Limb (tissue), 2 donors: Measurements from ENCODE around the gene USP38.
"Not testable (repeated sequence)": the region's sequence is repeated elsewhere in the genome, so short reads cannot be mapped to it uniquely, and the experiment has no call there.

Source experiments
- DNase-seq, 2 donors: peaks; one replicate each; pipeline ENCODE4 v3.0.0-alpha.2; 2016; ENCODE audit errors: extremely low spot score in 2 of 2

USP38 gene, protein sequence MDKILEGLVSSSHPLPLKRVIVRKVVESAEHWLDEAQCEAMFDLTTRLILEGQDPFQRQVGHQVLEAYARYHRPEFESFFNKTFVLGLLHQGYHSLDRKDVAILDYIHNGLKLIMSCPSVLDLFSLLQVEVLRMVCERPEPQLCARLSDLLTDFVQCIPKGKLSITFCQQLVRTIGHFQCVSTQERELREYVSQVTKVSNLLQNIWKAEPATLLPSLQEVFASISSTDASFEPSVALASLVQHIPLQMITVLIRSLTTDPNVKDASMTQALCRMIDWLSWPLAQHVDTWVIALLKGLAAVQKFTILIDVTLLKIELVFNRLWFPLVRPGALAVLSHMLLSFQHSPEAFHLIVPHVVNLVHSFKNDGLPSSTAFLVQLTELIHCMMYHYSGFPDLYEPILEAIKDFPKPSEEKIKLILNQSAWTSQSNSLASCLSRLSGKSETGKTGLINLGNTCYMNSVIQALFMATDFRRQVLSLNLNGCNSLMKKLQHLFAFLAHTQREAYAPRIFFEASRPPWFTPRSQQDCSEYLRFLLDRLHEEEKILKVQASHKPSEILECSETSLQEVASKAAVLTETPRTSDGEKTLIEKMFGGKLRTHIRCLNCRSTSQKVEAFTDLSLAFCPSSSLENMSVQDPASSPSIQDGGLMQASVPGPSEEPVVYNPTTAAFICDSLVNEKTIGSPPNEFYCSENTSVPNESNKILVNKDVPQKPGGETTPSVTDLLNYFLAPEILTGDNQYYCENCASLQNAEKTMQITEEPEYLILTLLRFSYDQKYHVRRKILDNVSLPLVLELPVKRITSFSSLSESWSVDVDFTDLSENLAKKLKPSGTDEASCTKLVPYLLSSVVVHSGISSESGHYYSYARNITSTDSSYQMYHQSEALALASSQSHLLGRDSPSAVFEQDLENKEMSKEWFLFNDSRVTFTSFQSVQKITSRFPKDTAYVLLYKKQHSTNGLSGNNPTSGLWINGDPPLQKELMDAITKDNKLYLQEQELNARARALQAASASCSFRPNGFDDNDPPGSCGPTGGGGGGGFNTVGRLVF

DNA sequence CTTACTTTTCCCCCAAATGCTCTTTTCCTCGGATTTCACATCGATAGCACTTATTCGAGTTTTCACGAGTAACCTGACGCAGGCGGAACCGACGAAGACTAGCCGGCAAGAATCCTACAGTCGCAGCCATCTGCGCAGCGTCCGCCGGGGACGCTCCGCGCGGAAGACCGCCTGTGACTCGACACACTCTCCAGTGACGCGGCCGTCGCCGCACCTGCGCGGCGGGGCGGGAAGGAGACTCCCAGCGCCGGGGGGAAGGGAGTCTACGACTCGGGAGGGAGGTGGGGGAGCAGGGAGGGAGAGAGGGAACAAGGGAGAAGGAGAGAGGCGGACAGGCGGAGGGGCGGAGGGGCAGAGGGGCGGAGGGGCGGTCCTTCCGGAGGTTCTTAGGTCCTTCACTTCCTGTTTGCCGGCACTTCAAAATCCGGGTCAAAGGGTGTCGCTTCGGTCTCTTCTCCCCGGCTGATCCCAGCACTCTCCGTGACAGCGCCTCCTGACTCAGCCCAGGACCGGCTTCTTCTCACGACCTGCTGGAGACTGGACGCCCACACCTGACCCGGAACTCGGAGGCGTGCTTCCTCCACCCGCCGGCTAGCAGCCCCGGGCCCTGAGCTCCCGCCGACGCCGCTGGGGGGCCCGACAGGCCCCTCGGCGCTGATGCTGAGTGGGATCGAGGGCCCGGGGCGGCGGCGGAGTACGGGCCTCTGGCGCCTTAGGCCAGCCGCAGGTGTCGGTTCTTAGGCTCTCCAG lies at the start of gene USP38:
TSS of gene USP38 (plus strand) at position 415 of the 750 bp plus-strand sequence. CDS start 534 bp downstream, outside the sequence.
- peak; percentile 94 to 95 for DNase-seq

DNA sequence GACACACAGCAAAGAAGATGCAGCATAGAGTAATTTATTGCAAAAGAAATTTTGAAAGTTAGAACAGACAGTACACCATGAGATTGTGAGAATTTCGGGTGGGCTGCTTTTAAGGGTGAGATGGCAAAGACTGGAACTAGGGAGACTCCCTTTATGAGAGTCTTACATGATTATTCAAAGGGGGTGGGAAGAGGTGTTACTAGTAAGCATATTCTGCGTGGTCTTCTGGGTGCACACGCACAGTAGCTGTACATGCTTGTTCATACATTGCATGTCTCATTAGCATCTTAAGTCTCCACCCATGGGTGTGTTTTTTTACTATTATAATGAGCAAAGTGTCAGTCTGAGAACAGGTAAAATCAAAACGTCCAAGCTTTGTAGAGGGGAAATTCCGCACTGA lies 49.4 kb upstream of the USP38 start:
- no peak for DNase-seq

DNA sequence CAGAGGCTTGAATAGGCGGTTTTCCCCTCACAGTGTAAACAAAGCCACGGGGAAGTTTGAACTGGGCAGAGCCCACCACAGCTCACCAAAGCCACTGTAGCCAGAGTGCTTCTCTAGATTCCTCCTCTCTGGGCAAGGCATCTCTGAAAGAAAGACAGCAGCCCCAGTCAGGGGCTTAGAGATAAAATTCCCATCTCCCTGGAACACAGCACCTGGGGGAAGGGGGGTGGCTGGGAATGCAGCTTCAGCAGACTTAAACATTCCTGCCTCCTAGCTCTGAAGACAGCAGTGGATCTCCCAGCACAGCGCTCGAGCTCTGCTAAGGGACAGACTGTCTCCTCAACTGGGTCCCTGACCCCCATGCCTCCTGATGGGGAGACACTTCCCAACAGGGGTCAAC lies 44.0 kb upstream of the USP38 start:
- DNase-seq, result no peak

DNA sequence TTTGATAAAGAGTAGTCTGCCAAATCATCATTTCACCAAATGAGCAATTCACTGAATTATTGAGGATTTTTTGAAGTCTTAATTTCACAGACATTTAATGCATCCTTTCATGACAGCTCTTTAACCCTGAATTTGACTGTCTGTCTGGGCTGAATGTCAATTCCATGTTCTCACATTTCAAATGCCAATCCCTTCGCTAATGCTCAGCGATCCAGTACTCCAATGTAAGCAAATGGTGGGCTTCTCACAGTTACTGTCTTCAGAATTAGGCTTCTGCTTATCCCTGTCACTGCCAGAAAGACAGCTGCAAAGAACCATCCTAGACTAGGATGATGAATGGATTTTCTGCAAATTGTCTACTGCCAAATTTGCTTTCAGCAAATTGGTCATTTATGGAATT lies 36.2 kb upstream of the USP38 start:
- DNase-seq, result peak in 1 of 2 donors; percentile 37

DNA sequence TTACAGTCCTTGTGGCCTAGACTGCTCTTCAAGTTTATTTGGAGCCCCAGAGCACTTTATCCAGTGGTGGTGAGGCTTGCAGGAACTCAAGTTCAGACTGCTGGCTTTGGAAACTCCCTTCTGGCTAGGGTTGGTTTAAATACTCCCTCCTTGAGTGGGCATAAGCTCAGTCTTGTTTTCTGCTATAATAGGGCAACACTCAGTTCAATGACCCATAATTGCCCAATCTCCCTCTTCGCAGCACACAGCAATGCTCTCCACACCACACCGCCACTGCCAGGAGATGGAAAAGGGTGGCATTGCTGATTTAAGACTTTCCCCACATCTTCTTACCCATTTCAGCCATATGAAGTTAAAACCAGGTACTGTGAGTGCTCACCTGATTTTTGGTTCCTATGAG lies 27.9 kb upstream of the USP38 start:
- DNase-seq, result no peak

DNA sequence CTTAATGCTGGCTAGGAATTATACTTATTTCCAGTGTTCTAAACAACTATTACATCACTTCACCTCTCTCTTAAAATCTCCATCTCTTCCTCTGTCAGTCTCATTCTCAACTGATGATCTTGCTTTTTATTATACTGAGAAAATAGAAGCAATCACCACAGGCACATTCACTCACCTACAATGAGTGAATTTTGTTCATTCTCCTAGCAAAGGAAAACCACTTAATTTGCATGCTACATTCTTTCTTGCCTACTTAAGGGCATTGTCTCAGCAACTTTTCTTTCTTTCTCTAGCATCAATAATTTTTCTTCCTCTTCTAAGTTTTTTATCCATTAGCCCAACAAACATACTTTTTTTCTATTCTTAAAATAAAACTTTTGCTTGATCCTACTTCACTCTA lies 21.1 kb upstream of the USP38 start:
- DNase-seq, result no peak

DNA sequence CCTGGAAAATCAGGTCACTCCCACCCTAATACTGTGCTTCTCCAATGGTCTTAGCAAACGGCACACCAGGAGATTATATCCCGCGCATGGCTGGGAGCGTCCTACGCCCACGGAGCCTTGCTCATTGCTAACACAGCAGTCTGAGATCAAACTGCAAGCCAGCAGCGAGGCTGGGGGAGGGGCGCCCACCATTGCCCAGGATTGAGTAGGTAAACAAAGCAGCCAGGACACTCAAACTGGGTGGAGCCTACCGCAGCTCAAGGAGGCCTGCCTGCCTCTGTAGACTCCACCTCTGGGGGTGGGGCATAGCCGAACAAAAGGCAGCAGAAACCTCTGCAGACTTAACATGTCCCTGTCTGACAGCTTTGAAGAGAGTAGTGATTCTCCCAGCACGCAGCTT lies 18.0 kb upstream of the USP38 start:
- DNase-seq, result not testable (repeated sequence)

DNA sequence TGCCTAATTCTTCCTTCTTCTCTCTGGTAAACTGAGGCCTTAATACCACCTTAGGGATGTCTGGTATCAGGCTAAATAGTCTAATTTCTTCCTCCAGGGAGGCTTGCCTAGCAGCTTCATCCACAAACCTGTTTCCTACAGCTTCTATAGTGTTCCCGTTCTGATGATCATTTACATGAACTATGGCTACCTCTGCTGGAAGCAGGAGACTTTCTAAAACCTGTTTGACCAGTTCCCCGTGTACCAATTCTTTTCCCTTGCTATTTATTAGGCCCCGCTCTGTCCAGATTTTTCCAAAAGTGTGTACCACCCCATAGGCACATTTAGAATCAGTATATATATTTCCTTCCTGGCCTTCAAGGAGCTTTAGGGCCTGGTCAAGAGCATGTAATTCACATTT lies 5.8 kb upstream of the USP38 start:
- no peak for DNase-seq

DNA sequence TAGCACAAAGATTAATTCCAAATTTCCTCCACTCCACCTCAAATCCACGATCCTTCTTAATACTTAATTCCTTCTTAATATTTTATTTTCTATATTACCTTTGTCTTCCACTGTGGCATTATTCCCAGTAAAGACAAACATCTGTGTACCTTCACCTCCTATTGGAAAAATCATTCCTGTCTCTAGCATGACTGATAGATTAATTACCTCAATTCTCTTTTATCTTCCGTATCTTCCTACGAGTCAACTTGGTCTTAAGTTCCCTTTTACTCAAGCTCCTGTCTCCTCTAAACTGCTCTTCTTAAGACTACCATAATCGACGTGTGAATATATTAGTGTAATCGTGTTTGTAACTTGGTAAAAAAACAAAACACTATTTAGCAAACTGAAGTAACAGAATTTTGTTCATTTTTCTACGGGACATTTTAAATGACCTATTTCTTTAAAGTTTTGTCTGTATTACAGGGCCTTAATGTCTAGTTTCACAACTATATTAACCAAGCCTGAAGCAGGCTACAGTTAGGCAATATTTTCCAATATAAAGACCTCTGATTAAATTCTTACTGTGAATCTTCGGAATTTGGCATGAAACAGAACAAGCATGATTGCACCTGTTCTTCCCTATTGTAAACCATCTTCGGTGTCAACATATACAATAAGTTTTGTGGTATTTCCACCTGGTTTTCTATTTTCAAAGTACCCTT lies 1.1 kb upstream of the USP38 start:
- no peak for DNase-seq

DNA sequence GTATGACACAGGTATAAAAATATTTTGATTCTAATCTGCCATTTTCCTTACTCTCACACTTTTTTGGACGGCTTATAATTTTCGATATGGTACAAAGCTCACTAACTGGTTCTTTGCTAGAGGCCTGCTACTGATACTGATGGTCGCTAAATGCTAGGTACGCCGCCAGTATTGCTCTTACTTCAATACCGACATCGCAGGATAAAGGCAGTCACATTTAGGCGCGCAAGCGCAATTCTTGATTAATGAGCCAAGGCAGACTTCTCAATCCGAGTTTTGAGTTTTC lies 557 bp upstream of the USP38 start:
- no peak for DNase-seq

DNA sequence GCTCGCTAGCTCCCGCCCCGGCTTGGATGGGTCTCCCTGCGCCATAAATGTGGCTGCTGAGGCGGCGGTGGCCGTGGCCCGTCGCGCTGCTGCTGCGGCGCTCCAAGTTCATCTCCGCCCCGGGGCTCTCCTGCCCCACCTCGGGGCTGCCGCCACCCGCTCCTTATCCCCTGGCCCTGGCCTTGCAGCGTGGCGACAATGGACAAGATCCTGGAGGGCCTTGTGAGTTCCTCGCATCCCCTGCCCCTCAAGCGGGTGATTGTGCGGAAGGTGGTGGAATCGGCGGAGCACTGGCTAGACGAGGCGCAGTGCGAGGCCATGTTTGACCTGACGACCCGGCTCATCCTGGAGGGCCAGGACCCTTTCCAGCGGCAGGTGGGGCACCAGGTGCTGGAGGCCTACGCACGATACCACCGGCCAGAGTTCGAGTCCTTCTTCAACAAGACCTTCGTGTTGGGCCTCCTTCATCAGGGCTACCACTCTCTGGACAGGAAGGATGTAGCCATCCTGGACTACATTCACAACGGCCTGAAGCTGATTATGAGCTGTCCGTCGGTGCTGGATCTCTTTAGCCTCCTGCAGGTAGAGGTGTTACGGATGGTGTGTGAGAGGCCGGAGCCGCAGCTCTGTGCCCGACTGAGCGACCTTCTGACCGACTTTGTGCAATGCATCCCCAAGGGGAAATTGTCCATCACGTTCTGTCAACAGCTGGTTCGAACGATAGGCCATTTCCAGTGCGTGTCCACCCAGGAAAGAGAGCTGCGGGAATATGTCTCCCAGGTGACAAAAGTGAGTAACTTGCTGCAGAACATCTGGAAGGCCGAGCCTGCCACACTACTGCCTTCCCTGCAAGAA lies 763 bp downstream of the USP38 start:
- no peak for DNase-seq

DNA sequence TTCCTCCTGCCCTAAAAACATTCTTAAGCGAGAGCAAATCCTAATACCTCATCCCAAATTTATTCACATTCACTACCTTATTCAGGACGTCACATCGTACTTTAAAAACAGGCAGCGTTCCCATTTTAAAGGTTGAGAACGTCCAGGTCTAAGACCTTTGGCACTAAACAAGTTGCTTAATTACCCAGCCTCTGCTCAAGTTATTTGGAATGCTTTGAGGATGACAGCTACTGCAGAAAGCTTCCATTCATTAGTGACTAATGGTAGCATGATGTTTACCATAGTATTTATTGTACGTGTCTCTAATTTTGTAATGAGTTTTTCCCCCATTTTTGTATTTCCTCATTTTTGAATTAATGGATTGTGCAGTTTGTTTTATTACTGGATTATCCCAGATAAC lies 1.5 kb downstream of the USP38 start:
- no peak for DNase-seq

DNA sequence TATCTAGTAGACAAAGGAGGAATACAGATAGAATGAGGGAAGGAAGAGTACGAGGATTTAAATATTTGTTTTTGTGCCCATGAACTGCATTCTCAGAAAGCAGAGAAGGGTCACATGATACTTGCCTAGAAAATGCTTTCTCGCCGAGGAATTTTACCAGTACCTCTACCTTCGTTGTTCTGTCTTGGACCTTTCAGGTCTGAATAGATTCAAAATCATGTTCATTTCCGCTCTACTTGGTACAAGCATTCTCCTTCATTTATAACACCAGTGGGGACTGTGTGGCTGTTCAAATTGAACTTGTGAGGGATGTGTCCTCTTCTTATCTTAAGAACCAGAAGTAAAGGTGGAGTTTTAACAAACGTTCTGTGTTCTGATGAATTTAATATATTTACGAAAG lies 1.9 kb downstream of the USP38 start:
- no peak for DNase-seq

DNA sequence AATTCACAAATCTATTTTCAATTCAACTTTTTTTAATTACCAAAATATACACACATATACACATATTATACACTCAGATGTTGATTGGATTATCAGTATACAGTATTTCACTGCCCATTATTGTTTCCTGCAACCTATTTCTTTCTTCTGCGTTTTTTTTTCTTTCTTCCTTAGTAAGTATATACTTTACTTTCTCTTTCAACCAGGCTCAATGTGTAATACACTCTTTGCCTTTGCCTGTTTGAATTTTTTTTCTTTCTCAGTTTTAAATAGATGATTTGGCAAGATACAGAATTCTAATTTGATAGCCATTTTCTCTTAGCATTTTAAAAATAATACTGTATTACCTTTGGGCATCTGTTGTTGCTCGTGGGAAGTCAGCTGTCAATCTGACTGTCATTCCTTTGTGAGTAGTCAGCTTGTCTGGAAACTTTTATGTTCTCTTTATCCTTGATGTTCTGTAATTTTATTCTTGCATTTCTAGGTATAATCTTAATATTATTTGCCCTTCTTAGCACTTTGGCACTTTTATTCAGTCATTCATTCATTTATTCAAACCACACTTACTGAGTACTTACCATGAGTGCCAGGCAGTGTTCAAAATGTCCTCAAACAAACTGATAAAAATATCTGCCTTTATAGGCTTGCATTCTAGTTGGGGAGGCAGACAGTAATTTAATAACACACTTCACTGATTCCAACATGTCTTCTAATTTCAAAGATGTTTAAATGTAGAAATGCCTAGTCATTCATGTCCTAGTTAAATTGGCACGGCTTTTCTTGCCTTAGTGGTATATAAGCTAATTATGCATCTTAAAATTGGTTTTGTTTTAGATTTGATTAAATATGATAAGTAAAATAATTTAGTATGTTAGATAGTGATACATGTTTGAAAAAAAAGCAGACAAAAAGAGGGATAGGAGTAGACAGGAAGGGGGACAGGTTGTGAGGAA lies 3.7 kb downstream of the USP38 start:
- DNase-seq, result no peak

DNA sequence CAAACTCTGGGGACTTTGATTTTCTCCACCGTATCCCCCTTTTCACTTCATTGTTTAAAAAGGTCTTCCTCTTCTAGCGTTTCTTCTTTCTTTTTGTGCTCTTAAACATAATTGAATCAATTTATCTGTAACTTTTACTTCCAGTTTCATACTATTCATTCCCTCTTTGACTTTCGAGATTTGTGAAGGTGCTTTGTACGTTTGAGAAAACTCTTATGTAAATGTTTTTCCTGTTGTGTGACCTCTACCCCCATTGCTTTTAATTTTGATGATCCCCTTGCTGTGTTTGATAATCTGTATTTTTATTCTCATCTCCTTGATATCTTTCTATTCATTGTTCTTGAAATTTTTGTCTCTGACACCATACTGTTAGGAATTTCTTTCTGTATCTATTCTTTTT lies 4.8 kb downstream of the USP38 start:
- DNase-seq, result no peak

DNA sequence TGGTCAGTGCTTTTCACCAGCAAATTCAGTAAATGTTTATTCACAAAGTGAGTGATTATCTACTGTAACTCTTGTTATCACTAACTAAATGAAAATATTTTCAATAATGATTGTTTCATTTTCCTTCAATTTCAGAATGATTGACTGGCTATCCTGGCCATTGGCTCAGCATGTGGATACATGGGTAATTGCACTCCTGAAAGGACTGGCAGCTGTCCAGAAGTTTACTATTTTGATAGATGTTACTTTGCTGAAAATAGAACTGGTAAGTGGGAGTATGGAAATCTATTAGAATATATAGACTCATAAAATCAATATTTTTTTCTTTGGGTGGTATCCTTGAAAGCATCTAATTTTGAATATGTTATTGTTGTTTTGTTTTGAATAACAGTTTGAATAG lies 10.9 kb downstream of the USP38 start:
- no peak for DNase-seq

DNA sequence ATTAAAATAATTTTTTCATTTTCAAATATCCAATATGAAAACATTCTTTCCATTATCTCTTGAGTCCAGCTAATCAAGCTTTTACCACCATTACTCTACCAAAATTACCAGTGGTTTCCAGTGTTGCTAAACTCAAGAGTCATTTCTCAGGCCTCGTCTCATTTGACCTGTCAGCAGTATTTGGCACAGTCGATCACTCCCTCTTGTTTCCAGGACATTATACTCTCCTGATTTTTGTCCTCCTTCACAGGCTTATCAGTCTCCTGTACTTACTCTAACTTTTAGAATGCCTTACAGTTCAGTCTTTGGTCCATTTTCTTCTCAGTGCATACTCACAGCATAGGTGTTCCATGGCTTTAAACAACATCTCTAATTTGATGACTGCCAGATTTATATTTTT lies 11.6 kb downstream of the USP38 start:
- no peak for DNase-seq

DNA sequence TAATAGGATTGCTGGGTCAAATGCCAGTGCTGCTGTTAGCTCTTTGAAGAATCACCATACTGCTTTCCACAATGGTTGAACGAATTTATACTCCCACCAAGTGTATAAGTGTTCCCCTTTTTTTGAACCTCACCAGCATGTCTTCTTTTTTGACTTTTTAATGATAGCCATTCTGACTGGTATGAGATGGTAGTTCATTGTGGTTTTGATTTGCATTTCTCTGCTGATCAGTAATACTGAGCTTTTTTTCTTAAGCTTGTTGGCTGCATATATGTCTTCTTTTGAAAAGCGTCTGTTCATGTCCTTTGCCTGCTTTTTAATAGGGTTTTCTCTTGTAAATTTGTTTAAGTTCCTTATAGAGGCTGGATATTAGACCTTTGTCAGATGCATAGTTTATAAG lies 14.8 kb downstream of the USP38 start:
- no peak for DNase-seq

DNA sequence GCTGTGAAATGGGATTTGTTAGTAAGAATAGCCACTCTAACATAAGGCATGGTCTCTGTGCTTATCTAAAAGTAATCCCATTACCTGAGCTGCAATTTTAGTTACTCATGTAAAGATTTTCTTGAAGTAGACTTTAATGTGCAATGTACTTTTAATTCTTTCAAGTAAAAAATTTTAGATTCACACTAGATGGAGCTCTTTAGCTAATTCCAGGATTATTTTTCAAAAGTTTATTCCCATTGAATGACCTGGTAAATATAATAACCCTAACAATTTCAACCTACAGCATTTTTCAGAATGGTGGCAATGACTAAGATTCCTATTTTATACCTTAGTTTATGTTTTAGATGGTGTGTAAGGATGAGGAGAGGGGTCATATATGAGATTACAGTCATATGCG lies 18.1 kb downstream of the USP38 start:
- no peak for DNase-seq
